ENCODE data around the gene ATG16L2. TPM values are rescaled to one million over a fixed set of nuclear protein-coding genes. Genes with fewer than 3 reads are reported as not detected.
A peak's percentile ranks its signal among the peaks of the same experiment; 100 is the strongest.

ATG16L2 gene
- total and polyA plus RNA-seq, 2 of the 4 experiments (the other 2 are of a cell fraction): 1.3 to 12.7 TPM

DNA sequence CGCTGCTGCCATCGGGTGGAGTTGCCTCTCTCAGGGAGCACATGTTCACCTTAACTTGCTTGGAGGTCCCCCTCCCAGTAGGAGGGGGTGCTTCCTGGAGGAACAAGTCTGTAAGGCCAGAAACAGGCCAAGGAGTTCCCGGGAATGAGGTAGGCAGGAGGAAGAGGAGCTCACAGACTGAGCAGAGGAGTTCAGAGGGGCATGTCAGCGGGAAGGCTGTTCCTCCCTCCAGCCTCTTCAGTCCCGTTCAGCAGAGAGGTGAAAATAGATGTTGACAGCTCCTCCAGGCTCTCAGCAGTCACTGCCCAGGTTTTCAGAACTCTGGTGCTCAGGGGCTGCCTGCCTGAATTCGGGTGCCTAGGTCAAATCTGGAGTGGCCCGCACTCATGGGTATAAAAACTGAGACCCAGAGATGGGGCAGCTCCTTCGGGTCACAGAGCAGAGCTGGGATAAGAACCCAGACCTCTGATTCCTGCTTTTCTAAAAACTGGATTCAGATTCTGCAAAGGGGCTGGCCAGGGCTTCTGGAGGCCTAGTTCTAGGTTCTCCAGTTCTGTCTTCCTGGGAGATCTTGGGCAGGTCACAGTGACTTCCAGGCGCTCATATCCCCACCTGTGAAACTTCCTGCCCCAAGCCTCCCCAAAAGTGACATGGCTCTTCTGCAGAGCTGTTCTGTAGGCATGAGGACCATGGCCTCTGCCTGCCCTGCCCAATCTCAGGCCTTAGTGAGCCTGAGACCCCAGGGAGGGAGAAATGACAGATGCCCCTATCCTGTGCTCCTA lies 18.3 kb downstream of the ATG16L2 start (continued):
- TF ChIP-seq CHD1 (IDR thresholded peaks at IDR 0.05; ENCODE audit: low read depth, low read length): no peak

DNA sequence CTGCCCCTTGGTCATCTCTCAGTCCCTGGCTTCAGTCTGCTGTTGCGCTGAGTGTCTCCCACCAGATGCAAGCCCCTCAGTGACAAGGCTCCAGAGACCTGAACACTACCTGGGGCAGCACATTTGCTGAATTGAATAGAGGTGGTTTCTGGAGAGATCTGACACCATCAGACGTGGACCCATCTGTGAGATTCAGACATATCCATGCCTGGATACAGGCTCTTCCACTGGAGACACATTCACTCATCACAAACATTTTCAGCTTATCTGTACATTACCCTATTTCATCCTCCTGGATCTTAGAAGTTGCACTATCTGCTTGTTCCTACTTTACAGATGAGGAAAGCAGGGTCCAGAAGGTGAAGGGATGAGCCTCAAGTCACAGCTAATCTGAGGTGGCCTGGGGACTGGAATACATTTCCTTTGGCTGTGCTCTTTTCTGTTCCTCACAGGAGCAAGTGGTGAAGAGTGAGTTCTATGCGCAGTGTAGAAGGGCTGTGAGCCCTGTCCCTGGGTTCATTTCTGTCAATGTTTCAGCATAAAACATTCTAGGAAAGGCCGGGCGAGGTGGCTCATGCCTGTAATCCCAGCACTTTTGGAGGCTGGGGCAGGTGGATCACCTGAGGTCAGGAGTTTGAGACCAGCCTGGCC lies 19.0 kb downstream of the ATG16L2 start:
- H3K4me3 ChIP-seq (ENCODE audit: insufficient read depth, low read depth, low read length): no peak overlapping the region
- no peak overlapping the region for H3K14ac ChIP-seq (replicated peaks; ENCODE audit: low read depth, low read length)
- H4K20me1 ChIP-seq (ENCODE audit: insufficient read depth, low read length): no peaks in the 10 kb centered on the region
- peak overlapping the region; percentile 59 for H3K23ac ChIP-seq (ENCODE audit: low read depth, low read length)
- ChIA-PET CTCF (interaction anchor here (0.5 to 3.2 kb wide), 5 partner anchors 48 to 1943 kb away, joined by 4 to 19 read pairs (median 6); no protein-coding TSS in a partner anchor), POLR2A (ENCODE audit: unreplicated experiment) (no interaction called here)
- H2AFZ ChIP-seq (replicated peaks; ENCODE audit: low read length, poor library complexity): no peak overlapping the region
- dilution Hi-C loops (cut with HindIII; ENCODE audit: low sequenced_read_pairs, unreplicated experiment): no loop called here
- no peak overlapping the region for H3K56ac ChIP-seq (ENCODE audit: extremely low read depth, insufficient read depth, low read length)
- H2BK15ac ChIP-seq (ENCODE audit: low read depth, low read length): no peak overlapping the region
- no peak overlapping the region for H2BK5ac ChIP-seq (ENCODE audit: low read depth, low read length, poor library complexity, severe bottlenecking)
- H3K79me1 ChIP-seq (ENCODE audit: low read depth in 1 of 2, low read length in 2 of 2): peaks cover 0 to 14% of the 10 kb centered on the region in 2 experiments; a peak in 1 of 4 replicates
- H4K8ac ChIP-seq (ENCODE audit: low read depth in 2 of 2, low read length in 2 of 2): no peak overlapping the region
- no TSS peak for BruUV-seq (replicated peaks)
- no peak overlapping the region for H3K27ac ChIP-seq (ENCODE audit: insufficient read depth, low read length)
- H3K27me3 ChIP-seq (ENCODE audit: control insufficient read depth, insufficient read depth, low read length): no peaks in the 10 kb centered on the region
- no peak for ATAC-seq (ENCODE audit: low read depth)
- H3K36me3 ChIP-seq (ENCODE audit: control insufficient read depth, insufficient read depth, low read length): peaks cover 2% of the 10 kb centered on the region; the same call in 1 of the 2 replicates
- WGBS, 2 experiments (ENCODE audit: extremely low coverage in 2 of 2, insufficient read length in 1 of 2): no CpG with 5 or more reads among the region's 5 CpGs
- H3K9me1 ChIP-seq (ENCODE audit: insufficient read depth, low read length): peaks cover 5% of the 10 kb centered on the region
- no peak overlapping the region for H3K4me2 ChIP-seq (ENCODE audit: low read depth, low read length)
- no peak overlapping the region for H3K4ac ChIP-seq (ENCODE audit: low read depth, low read length)
- no peak overlapping the region for H2BK20ac ChIP-seq (ENCODE audit: low read depth, low read length)
- no peak overlapping the region for H2AK5ac ChIP-seq (ENCODE audit: low read depth, low read length)
- in situ Hi-C loops (cut with MboI; ENCODE audit: low sequenced_read_pairs): loop anchor here (5.0 kb wide), 2 partner anchors 344 to 454 kb away; no protein-coding TSS in a partner anchor
- H2AK9ac ChIP-seq (replicated peaks; ENCODE audit: low read depth, low read length, poor library complexity): no peak overlapping the region
- H3K9me3 ChIP-seq (ENCODE audit: control insufficient read depth, insufficient read depth, low read length): no peaks in the 10 kb centered on the region
- peaks cover 8% of the 10 kb centered on the region for H3K4me1 ChIP-seq (ENCODE audit: control insufficient read depth, insufficient read depth, low read length)
- no peak overlapping the region for H3K18ac ChIP-seq (ENCODE audit: low read depth, low read length)
- H4K5ac ChIP-seq (ENCODE audit: low read depth, low read length): no peak overlapping the region
- H3K9ac ChIP-seq (ENCODE audit: low read depth, low read length): no peak overlapping the region
- H4K91ac ChIP-seq (ENCODE audit: insufficient read depth, low read depth, low read length): no peak overlapping the region
- DNase-seq: no peak
- no peak overlapping the region for H2BK120ac ChIP-seq (ENCODE audit: low read depth, low read length)
- intact Hi-C loops (cut with micrococcal nuclease): no loop called here
- no peak for TF ChIP-seq RAD21 (IDR thresholded peaks at IDR 0.05; ENCODE audit: low read length)
- no peak for TF ChIP-seq FOS (IDR thresholded peaks at IDR 0.05; ENCODE audit: low read depth, low read length)
- no peak for TF ChIP-seq MXI1 (IDR thresholded peaks at IDR 0.05; ENCODE audit: borderline replicate concordance, low read depth, low read length)
- TF ChIP-seq CEBPB (IDR thresholded peaks at IDR 0.05; ENCODE audit: low read depth, low read length): no peak
- TF ChIP-seq MAFK (IDR thresholded peaks at IDR 0.05; ENCODE audit: low read depth, low read length): no peak
- no peak for TF ChIP-seq RFX5 (IDR thresholded peaks at IDR 0.05; ENCODE audit: low read depth, low read length)
- TF ChIP-seq SMC3 (IDR thresholded peaks at IDR 0.05; ENCODE audit: low read depth, low read length): no peak
- TF ChIP-seq, protein P1, sequence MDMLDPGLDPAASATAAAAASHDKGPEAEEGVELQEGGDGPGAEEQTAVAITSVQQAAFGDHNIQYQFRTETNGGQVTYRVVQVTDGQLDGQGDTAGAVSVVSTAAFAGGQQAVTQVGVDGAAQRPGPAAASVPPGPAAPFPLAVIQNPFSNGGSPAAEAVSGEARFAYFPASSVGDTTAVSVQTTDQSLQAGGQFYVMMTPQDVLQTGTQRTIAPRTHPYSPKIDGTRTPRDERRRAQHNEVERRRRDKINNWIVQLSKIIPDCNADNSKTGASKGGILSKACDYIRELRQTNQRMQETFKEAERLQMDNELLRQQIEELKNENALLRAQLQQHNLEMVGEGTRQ (IDR thresholded peaks at IDR 0.05; ENCODE audit: low read depth, low read length): no peak
- TF ChIP-seq, protein P2, sequence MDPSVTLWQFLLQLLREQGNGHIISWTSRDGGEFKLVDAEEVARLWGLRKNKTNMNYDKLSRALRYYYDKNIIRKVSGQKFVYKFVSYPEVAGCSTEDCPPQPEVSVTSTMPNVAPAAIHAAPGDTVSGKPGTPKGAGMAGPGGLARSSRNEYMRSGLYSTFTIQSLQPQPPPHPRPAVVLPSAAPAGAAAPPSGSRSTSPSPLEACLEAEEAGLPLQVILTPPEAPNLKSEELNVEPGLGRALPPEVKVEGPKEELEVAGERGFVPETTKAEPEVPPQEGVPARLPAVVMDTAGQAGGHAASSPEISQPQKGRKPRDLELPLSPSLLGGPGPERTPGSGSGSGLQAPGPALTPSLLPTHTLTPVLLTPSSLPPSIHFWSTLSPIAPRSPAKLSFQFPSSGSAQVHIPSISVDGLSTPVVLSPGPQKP (IDR thresholded peaks at IDR 0.05; ENCODE audit: borderline replicate concordance, low read depth, low read length): no peak
- no peak for TF ChIP-seq RCOR1 (IDR thresholded peaks at IDR 0.05; ENCODE audit: insufficient replicate concordance, low read length)
- no peak for TF ChIP-seq CHD1 (IDR thresholded peaks at IDR 0.05; ENCODE audit: low read depth, low read length)
- TF ChIP-seq NFE2L2 (IDR thresholded peaks at IDR 0.05; ENCODE audit: low read depth, low read length): no peak
- TF ChIP-seq BHLHE40 (IDR thresholded peaks at IDR 0.05; ENCODE audit: low read depth, low read length): no peak
- TF ChIP-seq POLR2A (IDR thresholded peaks at IDR 0.05; ENCODE audit: low read depth, low read length): no peak

All from IMR-90 (cell line).